PC-3 (cell line): Measurements from ENCODE around the gene DDX43. TPM values are rescaled to one million over a fixed set of nuclear protein-coding genes. Genes with fewer than 3 reads are reported as not detected.
"Not testable (repeated sequence)": the region's sequence is repeated elsewhere in the genome, so short reads cannot be mapped to it uniquely, and the experiment has no call there.

Source experiments
- ATAC-seq: fragments of 200-7000 bp; cut with Tn5 transposase; 2 replicates; pipeline ENCODE4 v1.9.1; 2020; ENCODE audit warnings: mild to moderate bottlenecking, moderate library complexity
- BruUV-seq: library from RNA; stranded (reverse); fragments of 400-500 nt; replicated peaks from 2 replicates; lab custom pipeline; 2021; lab: Mats Ljungman, UMichigan
- CTCF ChIA-PET: fragments of 300-600 bp; sonication (Branson Sonifier 250); formaldehyde crosslinking; loops from one replicate; lab custom pipeline; 2022; ENCODE audit warnings: antibody characterized with exemption; lab: Charles Lee
- POLR2A ChIA-PET: fragments of 300-600 bp; sonication (Branson Sonifier 250); formaldehyde crosslinking; loops from one replicate; lab custom pipeline; 2022; ENCODE audit warnings: antibody characterized with exemption; ENCODE audit not compliant: unreplicated experiment; lab: Charles Lee
- DNase-seq: peaks from one replicate; pipeline ENCODE4 v3.0.0-alpha.2; 2015
- H2AFZ ChIP-seq: fragments of 300-600 bp; sonication (generic); 2 replicates; pipeline ENCODE4 v1.6.0; 2016; ENCODE audit warnings: antibody characterized with exemption, low read length
- H3F3A ChIP-seq: fragments of 300-600 bp; sonication (generic); one replicate; pipeline ENCODE4 v1.6.0; 2017; ENCODE audit warnings: antibody characterized with exemption, low read length, control low read depth, mild to moderate bottlenecking; ENCODE audit not compliant: unreplicated experiment
- H3K27ac ChIP-seq: fragments of 300-600 bp; sonication (generic); 2 replicates; pipeline ENCODE4 v1.5.1; 2016; ENCODE audit warnings: mild to moderate bottlenecking, low read length
- H3K27me3 ChIP-seq: fragments of 300-600 bp; sonication (generic); 2 replicates; pipeline ENCODE4 v1.6.1; 2016; ENCODE audit warnings: low read length, mixed read lengths
- H3K36me3 ChIP-seq: fragments of 300-600 bp; sonication (generic); 2 replicates; pipeline ENCODE4 v1.6.1; 2016; ENCODE audit warnings: low read depth, mixed run types, low read length, mixed read lengths
- H3K4me1 ChIP-seq: fragments of 300-600 bp; sonication (generic); 2 replicates; pipeline ENCODE4 v1.5.1; 2016; ENCODE audit warnings: low read length; ENCODE audit not compliant: insufficient read depth
- H3K4me2 ChIP-seq: fragments of 300-600 bp; sonication (generic); 2 replicates; pipeline ENCODE4 v1.6.0; 2016; ENCODE audit warnings: low read length
- H3K4me3 ChIP-seq: fragments of 300-600 bp; sonication (generic); 2 replicates; pipeline ENCODE4 v1.5.1; 2016; ENCODE audit warnings: mild to moderate bottlenecking, low read length, mixed read lengths
- H3K79me2 ChIP-seq: fragments of 300-600 bp; sonication (generic); 2 replicates; pipeline ENCODE4 v1.6.1; 2017; ENCODE audit warnings: low read length, mixed read lengths
- H3K9ac ChIP-seq: fragments of 300-600 bp; sonication (generic); 2 replicates; pipeline ENCODE4 v1.6.0; 2016; ENCODE audit warnings: mild to moderate bottlenecking, low read length
- H3K9me2 ChIP-seq: fragments of 300-600 bp; sonication (generic); replicated peaks from 2 replicates; pipeline ENCODE4 v1.6.1; 2016; ENCODE audit warnings: mixed run types, low read length, mixed read lengths
- H3K9me3 ChIP-seq: fragments of 300-600 bp; sonication (generic); 2 replicates; pipeline ENCODE4 v1.6.1; 2016; ENCODE audit warnings: low read length, mixed read lengths
- H4K20me1 ChIP-seq: fragments of 300-600 bp; sonication (generic); 2 replicates; pipeline ENCODE4 v1.6.1; 2016; ENCODE audit warnings: low read length, mixed read lengths
- CTCF ChIP-seq: fragments of 300-600 bp; sonication (generic); conservative IDR thresholded peaks from 2 replicates; pipeline ENCODE4 v1.5.1; 2017; ENCODE audit warnings: antibody characterized with exemption, low read depth, mild to moderate bottlenecking, low read length
- EZH2 ChIP-seq: fragments of 300-600 bp; sonication (generic); IDR thresholded peaks from one replicate; pipeline ENCODE4 v1.6.1; 2017; ENCODE audit warnings: antibody characterized with exemption, mild to moderate bottlenecking, low read length; ENCODE audit not compliant: unreplicated experiment
- EZH2phosphoT487 ChIP-seq: fragments of 300-600 bp; sonication (generic); IDR thresholded peaks from 2 replicates; pipeline ENCODE4 v1.6.1; 2018; ENCODE audit warnings: mild to moderate bottlenecking, antibody characterized with exemption, low read length, borderline replicate concordance
- intact Hi-C: fragments of 100-400 bp; cut with micrococcal nuclease; formaldehyde crosslinking; loops from 2 replicates; pipeline ENCODE4 v1.9.0; 2023
- total RNA-seq: library from RNA; depleted of rRNA; stranded (reverse); fragments of >200 nt; gene quantifications from 2 replicates; pipeline ENCODE4 v1.2.3, GENCODE V29; 2014

The DDX43 gene
- total RNA-seq, 1 experiment from 2014 or later = not detected

GRCh38 chr6:73451223-73452106 lies 56.8 kb downstream of the DDX43 start:
- no peaks in the 10 kb centered on the region for H3F3A ChIP-seq
- H3K27me3 ChIP-seq = no peaks in the 10 kb centered on the region
- POLR2A ChIA-PET = interaction anchor here (1.1 kb wide), 1 partner anchor 10 kb away, joined by 6 read pairs; the partner anchor contains the start of gene MTO1
- H2AFZ ChIP-seq = peak overlapping the region; percentile 83
- H3K4me1 ChIP-seq = no peaks in the 10 kb centered on the region
- ATAC-seq (peak; percentile 60), DNase-seq (peak; percentile 35)
- H3K79me2 ChIP-seq = peaks cover 62% of the 10 kb centered on the region
- H3K4me2 ChIP-seq = peak overlapping the region; percentile 99
- H3K36me3 ChIP-seq = no peaks in the 10 kb centered on the region; the same call in 1 of the 2 replicates
- H3K9me2 ChIP-seq = no peaks in the 10 kb centered on the region
- CTCF ChIA-PET = interaction anchor here (1.1 to 1.6 kb wide), 2 partner anchors 62 to 64 kb away, joined by 3 to 4 read pairs; no protein-coding TSS in a partner anchor
- intact Hi-C loops = loop anchor here (5.0 kb wide), 1 partner anchor 899 kb away; no protein-coding TSS in a partner anchor
- 0 out of 2 replicates have a peak, but pooled peaks cover 4% of the 10 kb centered on the region for H4K20me1 ChIP-seq
- H3K27ac ChIP-seq = peak overlapping the region; percentile 76
- H3K9ac ChIP-seq = peak overlapping the region; percentile 92
- no peak for TF ChIP-seq EZH2
- BruUV-seq = TSS peak; percentile 48
- peak overlapping the region; percentile 99 for H3K4me3 ChIP-seq
- H3K9me3 ChIP-seq = no peaks in the 10 kb centered on the region

GRCh38 chr6:73452107-73452461 lies 57.5 kb downstream of the DDX43 start, which contains the start of gene CGAS:
TSS of gene CGAS (minus strand) at chr6:73452297. CDS start at chr6:73452181, 116 bp downstream.
- peak within 1 kb of the TSS; percentile 92 for H3K9ac ChIP-seq
- H3K4me2 ChIP-seq = peak within 1 kb of the TSS; percentile 99
- H3K9me3 ChIP-seq = no peaks in the 10 kb centered on the region
- no peaks in the 10 kb centered on the region for H3K9me2 ChIP-seq
- TF ChIP-seq EZH2phosphoT487 (no peak), EZH2 (no peak), CTCF (no peak)
- H3K79me2 ChIP-seq = peaks cover 56% of the 10 kb centered on the region
- no TSS peak for BruUV-seq
- POLR2A ChIA-PET = interaction anchor here (1.1 kb wide), 1 partner anchor 9 kb away, joined by 6 read pairs; the partner anchor contains the start of gene MTO1
- H3K4me1 ChIP-seq = no peaks in the 10 kb centered on the region
- 0 out of 2 replicates have a peak, but pooled peaks cover 4% of the 10 kb centered on the region for H4K20me1 ChIP-seq
- H3K27me3 ChIP-seq = no peaks in the 10 kb centered on the region
- CTCF ChIA-PET = no interaction called here
- intact Hi-C loops = loop anchor here (5.0 kb wide), 1 partner anchor 900 kb away; no protein-coding TSS in a partner anchor
- peak within 1 kb of the TSS; percentile 76 for H3K27ac ChIP-seq
- ATAC-seq (peak; percentile 76), DNase-seq (peak; percentile 75)
- H3F3A ChIP-seq = no peaks in the 10 kb centered on the region
- peak within 1 kb of the TSS; percentile 99 for H3K4me3 ChIP-seq
- H3K36me3 ChIP-seq = no peaks in the 10 kb centered on the region; the same call in 1 of the 2 replicates
- H2AFZ ChIP-seq = peak within 1 kb of the TSS; percentile 83

- ChIA-PET CTCF (no interaction called here), POLR2A (interaction anchor here (0.6 kb wide), 1 partner anchor 197 kb away, joined by 4 read pairs; no protein-coding TSS in a partner anchor)
- Histone ChIP-seq H3K9ac (no peak overlapping the region), H3K9me2 (no peaks in the 10 kb centered on the region), H3K4me3 (no peak overlapping the region), H3K4me2 (no peak overlapping the region), H3F3A (no peaks in the 10 kb centered on the region), H3K9me3 (no peaks in the 10 kb centered on the region), H3K4me1 (no peaks in the 10 kb centered on the region), H3K36me3 (no peaks in the 10 kb centered on the region), H3K27me3 (no peaks in the 10 kb centered on the region), H4K20me1 (no peaks in the 10 kb centered on the region), H3K27ac (no peak overlapping the region), H3K79me2 (peaks cover 17% of the 10 kb centered on the region), H2AFZ (no peak overlapping the region)
- no peak for ATAC-seq
- BruUV-seq = no TSS peak
- intact Hi-C loops = no loop called here
- no peak for TF ChIP-seq EZH2
- no peak for TF ChIP-seq CTCF
- no peak for TF ChIP-seq EZH2phosphoT487
- DNase-seq = no peak
These were observed 61.4 kb downstream of the DDX43 start for GRCh38 chr6:73455865-73456629.

GRCh38 chr6:73459474-73459873 lies 64.8 kb downstream of the DDX43 start:
- H3K27ac ChIP-seq, DNase-seq, H3K9me3 ChIP-seq, intact Hi-C loops, BruUV-seq, H2AFZ ChIP-seq, H3K4me3 ChIP-seq, H3K27me3 ChIP-seq, ATAC-seq, H3K36me3 ChIP-seq, H3K9me2 ChIP-seq, H3K4me1 ChIP-seq, H3K4me2 ChIP-seq, H4K20me1 ChIP-seq, H3K9ac ChIP-seq, H3F3A ChIP-seq, POLR2A ChIA-PET, CTCF ChIA-PET: not testable (repeated sequence)
- H3K79me2 ChIP-seq = peaks cover 29% of the 10 kb centered on the region
